BLaER1 (cell line): ENCODE data around the gene SCFD2.
"Not testable (repeated sequence)": the region's sequence is repeated elsewhere in the genome, so short reads cannot be mapped to it uniquely, and the experiment has no call there.

Experiments
- H3K27ac ChIP-seq: shearing (Covaris generic); formaldehyde crosslinking; 2 replicates; pipeline ENCODE4 v1.8.1; 2022
- H3K27me3 ChIP-seq: shearing (Covaris generic); formaldehyde crosslinking; 2 replicates; pipeline ENCODE4 v1.8.1; 2022
- H3K36me3 ChIP-seq: shearing (Covaris generic); formaldehyde crosslinking; 2 replicates; pipeline ENCODE4 v1.8.1; 2022
- H3K4me1 ChIP-seq: shearing (Covaris generic); formaldehyde crosslinking; 2 replicates; pipeline ENCODE4 v1.8.1; 2022
- H3K4me2 ChIP-seq: shearing (Covaris generic); formaldehyde crosslinking; 2 replicates; pipeline ENCODE4 v1.8.1; 2022
- H3K4me3 ChIP-seq: shearing (Covaris generic); formaldehyde crosslinking; 2 replicates; pipeline ENCODE4 v1.8.1; 2022
- H3K9ac ChIP-seq: shearing (Covaris generic); formaldehyde crosslinking; 2 replicates; pipeline ENCODE4 v1.8.1; 2022
- H3K9me3 ChIP-seq: shearing (Covaris generic); formaldehyde crosslinking; 2 replicates; pipeline ENCODE4 v1.8.1; 2022
- H4K20me1 ChIP-seq: shearing (Covaris generic); formaldehyde crosslinking; 2 replicates; pipeline ENCODE4 v1.8.1; 2022
- Cebpa-rat ChIP-seq: shearing (Covaris generic); IDR thresholded peaks from 2 replicates; pipeline ENCODE4 v1.8.1; 2022

SCFD2 gene

DNA sequence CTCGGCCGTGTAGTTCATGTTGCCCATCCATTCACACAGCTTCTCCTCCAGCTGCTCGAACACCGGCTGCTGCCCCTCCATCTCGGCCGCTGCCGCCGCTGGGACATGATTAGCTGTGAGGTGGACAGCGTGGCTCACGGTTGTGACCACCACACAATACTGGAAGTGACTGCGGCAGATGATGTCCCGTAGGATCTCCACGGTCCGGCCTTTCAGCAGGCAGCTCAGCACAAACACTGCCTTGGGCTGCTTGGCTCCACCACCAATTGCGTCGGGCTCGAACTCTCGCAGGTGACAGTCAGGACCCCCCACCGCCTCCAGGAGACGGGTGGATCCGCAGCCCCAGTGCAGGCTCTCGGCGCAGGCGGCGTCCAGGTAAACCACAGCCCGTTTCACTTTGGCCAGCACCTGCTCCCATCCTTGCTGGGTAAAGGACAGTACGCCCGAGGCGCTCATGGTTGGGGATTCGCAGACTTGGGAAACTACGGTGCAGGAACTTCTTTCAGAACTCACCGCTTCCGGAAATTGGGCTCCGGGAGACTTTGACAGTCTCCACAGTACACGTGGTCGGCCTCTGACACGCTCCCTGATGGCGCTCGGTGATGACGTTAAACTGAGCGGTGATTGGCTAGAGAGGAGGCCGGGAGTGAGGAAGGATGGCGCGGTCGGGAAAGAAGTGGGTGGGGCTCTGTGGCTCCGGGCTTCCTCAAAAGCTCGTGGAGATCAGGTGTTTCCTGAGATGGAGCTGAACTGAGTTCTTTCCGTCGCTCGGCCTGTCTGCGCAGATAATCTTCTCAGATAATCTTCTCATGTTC lies at the start of gene SCFD2:
Gene SCFD2, minus strand, starts transcription at position 576 of the 815 bp plus-strand sequence.
- peak within 1 kb of the TSS; percentile 68 for H3K27ac ChIP-seq
- H3K27me3 ChIP-seq: no peaks in the 10 kb centered on the region
- H3K9me3 ChIP-seq: no peaks in the 10 kb centered on the region
- H3K9ac ChIP-seq: peak within 1 kb of the TSS; percentile 82
- peaks cover 46% of the 10 kb centered on the region for H3K4me1 ChIP-seq
- peaks cover 32% of the 10 kb centered on the region; the same call in 1 of the 2 replicates for H4K20me1 ChIP-seq
- TF ChIP-seq Cebpa-rat: no peak
- H3K4me2 ChIP-seq: peak within 1 kb of the TSS; percentile 94
- 0 out of 2 replicates have a peak, but pooled peaks cover 5% of the 10 kb centered on the region for H3K36me3 ChIP-seq
- H3K4me3 ChIP-seq: peak within 1 kb of the TSS; percentile 97

DNA sequence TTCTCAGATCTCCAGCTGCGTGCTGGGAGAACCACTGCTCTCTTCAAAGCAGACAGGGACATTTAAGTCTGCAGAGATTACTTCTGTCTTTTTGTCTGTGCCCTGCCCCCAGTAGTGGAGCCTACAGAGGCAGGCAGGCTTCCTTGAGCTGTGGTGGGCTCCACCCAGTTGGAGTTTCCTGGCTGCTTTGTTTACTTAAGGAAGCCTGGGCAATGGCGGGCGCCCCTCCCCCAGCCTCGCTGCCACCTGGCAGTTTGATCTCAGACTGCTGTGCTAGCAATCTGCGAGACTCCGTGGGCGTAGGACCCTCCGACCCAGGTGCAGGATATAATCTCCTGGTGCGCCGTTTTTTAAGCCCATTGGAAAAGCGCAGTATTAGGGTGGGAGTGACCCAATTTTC lies 43.6 kb upstream of the SCFD2 start:
- not testable (repeated sequence) for H3K9ac ChIP-seq

DNA sequence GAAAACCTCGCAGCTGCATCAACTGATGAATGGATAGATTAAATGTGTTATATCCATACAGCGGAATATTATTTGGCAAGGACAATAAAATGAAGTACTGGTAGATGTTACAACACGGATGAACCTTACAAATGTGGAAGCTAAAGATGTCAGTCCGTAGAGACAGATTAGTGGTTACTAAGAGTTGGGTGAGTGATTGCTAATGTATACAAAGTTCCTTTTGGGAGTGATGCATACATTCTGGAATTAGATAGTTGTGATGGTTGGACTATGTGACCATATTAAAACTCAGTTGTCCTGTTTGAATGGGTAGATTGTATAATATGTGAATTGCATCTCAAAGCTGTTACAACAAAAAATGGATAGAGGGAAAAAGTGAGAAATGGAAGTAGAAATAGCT lies 14.4 kb upstream of the SCFD2 start:
- peaks cover 72% of the 10 kb centered on the region for H4K20me1 ChIP-seq
- no peak overlapping the region for H3K27ac ChIP-seq
- no peak overlapping the region for H3K9ac ChIP-seq
- peaks cover 40% of the 10 kb centered on the region for H3K36me3 ChIP-seq
- H3K4me1 ChIP-seq: peaks cover 25% of the 10 kb centered on the region
- peak overlapping the region; percentile 70; the same call in 1 of the 2 replicates for H3K4me2 ChIP-seq
- H3K27me3 ChIP-seq: no peaks in the 10 kb centered on the region
- no peak for TF ChIP-seq Cebpa-rat
- no peak overlapping the region for H3K4me3 ChIP-seq
- H3K9me3 ChIP-seq: no peaks in the 10 kb centered on the region

More for the DNA sequence above, 43.6 kb upstream of the SCFD2 start:
- Histone ChIP-seq H3K9me3 (peaks cover 24% of the 10 kb centered on the region), H3K36me3 (peaks cover 30% of the 10 kb centered on the region), H4K20me1 (peaks cover 54% of the 10 kb centered on the region)
- H3K27ac ChIP-seq, H3K4me2 ChIP-seq, H3K4me1 ChIP-seq, H3K4me3 ChIP-seq, H3K27me3 ChIP-seq: not testable (repeated sequence)

DNA sequence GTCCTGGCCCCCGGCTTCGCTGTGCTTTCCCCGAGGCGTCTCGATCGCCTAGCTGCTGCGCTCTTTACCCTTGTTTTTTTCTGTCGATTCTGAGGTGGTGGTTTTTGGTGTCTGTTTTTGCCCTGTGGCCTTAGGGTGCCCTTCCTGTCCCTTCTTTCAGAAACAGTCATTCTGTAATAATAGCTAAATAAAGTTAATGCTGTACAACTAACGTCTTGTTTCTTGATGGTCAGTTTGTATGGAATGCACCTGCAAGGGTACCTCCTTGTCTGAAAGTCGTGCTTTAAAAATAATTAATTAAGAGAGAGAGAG lies 12.3 kb upstream of the SCFD2 start:
- TF ChIP-seq Cebpa-rat: no peak
- Histone ChIP-seq H3K27ac (peak overlapping the region; percentile 92), H3K4me1 (peaks cover 25% of the 10 kb centered on the region), H4K20me1 (peaks cover 54% of the 10 kb centered on the region), H3K9me3 (no peaks in the 10 kb centered on the region), H3K4me2 (peak overlapping the region; percentile 70), H3K36me3 (peaks cover 19% of the 10 kb centered on the region), H3K4me3 (peak overlapping the region; percentile 95), H3K9ac (peak overlapping the region; percentile 96), H3K27me3 (no peaks in the 10 kb centered on the region)

DNA sequence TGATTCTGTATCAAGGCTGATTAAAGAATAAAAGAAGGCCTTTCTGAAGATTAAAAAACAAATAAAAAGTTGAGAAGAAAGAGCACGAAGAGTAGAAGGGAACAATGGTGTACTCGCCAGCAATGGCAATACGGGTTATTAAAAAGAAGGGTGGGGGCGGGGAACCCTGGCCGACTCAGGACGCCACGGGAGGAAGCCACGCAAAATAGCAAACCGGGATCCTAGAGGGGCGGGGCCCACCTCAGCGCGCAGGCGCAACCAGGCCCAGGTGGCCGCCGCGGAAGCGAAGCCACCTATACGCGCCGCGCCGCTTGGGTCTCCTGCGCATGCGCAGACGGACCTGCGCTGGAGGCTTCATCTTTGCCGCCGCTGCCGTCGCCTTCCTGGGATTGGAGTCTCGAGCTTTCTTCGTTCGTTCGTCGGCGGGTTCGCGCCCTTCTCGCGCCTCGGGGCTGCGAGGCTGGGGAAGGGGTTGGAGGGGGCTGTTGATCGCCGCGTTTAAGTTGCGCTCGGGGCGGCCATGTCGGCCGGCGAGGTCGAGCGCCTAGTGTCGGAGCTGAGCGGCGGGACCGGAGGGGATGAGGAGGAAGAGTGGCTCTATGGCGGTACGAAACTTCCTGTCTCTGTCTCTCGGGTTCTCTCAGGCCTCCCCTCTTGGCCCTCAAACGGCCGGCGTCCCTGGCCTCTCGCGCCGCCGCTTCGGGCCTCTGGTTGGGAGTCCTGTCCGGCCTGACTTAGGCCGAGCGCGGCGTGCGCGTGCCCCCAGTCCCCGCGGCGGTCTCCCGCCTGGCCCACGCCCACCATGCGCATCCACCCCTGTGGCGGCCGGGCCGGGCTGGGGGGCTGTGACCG lies 11.7 kb upstream of the SCFD2 start, which contains the start of gene FIP1L1:
Gene FIP1L1, plus strand, starts transcription at position 323 of the 852 bp plus-strand sequence. Its CDS starts 198 bp downstream, at position 521.
- H3K4me2 ChIP-seq: peak within 1 kb of the TSS; percentile 70
- no peaks in the 10 kb centered on the region for H3K27me3 ChIP-seq
- peak within 1 kb of the TSS; percentile 95 for H3K4me3 ChIP-seq
- H3K36me3 ChIP-seq: peaks cover 15% of the 10 kb centered on the region
- H3K27ac ChIP-seq: peak within 1 kb of the TSS; percentile 92
- peaks cover 49% of the 10 kb centered on the region for H4K20me1 ChIP-seq
- TF ChIP-seq Cebpa-rat: no peak
- H3K4me1 ChIP-seq: peaks cover 25% of the 10 kb centered on the region
- H3K9ac ChIP-seq: peak within 1 kb of the TSS; percentile 96
- H3K9me3 ChIP-seq: no peaks in the 10 kb centered on the region

DNA sequence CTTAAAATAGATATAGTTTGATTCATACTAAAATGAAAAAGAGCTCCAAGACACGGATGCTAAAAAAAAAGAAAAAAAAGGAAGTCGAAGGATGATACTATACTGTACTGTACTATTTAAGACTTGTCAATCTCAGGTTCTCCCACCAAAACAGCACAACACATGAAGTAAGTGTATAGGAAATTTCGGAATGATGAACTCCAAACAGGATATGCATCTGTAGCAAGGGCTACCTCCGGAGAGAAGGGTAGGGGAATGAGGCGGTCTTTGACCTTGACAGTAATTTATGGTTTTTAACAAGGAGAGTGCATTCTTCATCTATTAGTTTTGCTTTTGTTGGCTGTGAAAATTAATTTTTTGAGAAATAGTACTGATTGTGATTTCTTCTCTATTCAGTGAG lies 11.0 kb upstream of the SCFD2 start:
- H3K27ac ChIP-seq: peak overlapping the region; percentile 92

DNA sequence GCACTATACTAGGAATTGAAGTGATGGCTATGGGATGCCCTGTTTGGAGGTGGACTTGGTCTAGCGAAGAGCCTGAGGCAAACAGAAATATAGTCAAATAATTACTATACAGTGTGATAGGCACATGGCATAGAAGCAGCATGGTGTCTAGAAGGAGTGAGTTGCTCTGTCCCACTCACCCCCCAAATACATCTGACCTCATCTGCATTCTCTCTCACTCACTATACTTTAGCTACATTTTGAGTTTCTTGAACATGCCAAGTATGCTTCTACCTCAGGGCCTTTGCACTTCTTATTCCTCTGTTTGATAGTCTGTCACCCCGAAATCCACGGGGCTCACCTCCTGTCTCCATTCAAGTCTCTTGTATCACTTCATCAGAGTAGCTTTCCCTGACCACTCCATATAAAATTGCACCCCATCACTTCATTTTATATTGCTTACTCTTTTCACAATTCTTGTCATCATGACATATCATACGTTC lies 9.0 kb upstream of the SCFD2 start:
- peaks cover 18% of the 10 kb centered on the region for H3K4me1 ChIP-seq
- H3K36me3 ChIP-seq: no peaks in the 10 kb centered on the region

More for the DNA sequence above, 11.0 kb upstream of the SCFD2 start:
- H3K4me2 ChIP-seq: peak overlapping the region; percentile 59
- peaks cover 8% of the 10 kb centered on the region; the same call in 1 of the 2 replicates for H3K36me3 ChIP-seq
- peak overlapping the region; percentile 95 for H3K4me3 ChIP-seq
- H4K20me1 ChIP-seq: peaks cover 43% of the 10 kb centered on the region
- H3K9ac ChIP-seq: peak overlapping the region; percentile 96; the same call in 1 of the 2 replicates
- H3K4me1 ChIP-seq: peaks cover 25% of the 10 kb centered on the region
- H3K9me3 ChIP-seq: no peaks in the 10 kb centered on the region
- no peaks in the 10 kb centered on the region for H3K27me3 ChIP-seq
- TF ChIP-seq Cebpa-rat: no peak

DNA sequence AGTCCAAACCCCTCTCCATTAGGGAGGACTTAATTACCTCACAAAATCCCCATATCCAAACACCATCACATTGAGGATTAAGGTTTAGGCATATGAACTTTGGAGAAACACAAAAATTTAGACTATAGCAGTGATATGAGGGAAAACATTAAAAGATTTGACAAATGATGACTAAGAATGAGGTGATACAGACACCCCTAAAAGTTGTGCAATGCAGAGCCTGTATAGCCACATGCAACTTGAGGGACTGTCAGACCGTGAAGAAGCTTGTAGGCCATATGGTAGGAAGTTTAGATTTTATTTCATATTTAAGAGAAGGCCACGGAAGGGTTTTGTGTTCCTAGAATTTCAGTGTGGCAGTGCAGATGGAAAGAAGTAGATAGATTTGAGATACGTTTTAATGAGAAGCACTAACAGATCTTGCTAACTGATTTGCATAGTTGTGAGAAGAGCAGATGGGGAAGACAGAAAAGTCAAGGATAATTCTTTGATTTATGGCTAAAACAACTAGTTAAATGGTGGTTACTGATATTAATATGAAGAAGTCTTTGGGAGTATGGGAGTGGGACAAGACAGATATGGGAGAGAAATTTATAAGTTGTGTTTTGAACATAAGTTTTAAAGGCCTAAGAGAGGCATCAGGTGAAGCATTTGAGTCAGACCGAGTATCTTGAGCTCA lies 6.1 kb upstream of the SCFD2 start:
- no peak overlapping the region for H3K4me2 ChIP-seq
- H3K4me1 ChIP-seq: peaks cover 4% of the 10 kb centered on the region
- H3K9ac ChIP-seq: no peak overlapping the region
- no peak for TF ChIP-seq Cebpa-rat
- H4K20me1 ChIP-seq: no peaks in the 10 kb centered on the region
- no peak overlapping the region for H3K4me3 ChIP-seq
- no peak overlapping the region for H3K27ac ChIP-seq
- no peaks in the 10 kb centered on the region for H3K36me3 ChIP-seq
- no peaks in the 10 kb centered on the region for H3K27me3 ChIP-seq
- no peaks in the 10 kb centered on the region for H3K9me3 ChIP-seq

More for the DNA sequence above, 9.0 kb upstream of the SCFD2 start:
- Histone ChIP-seq H3K9me3 (no peaks in the 10 kb centered on the region), H3K4me3 (no peak overlapping the region), H3K27me3 (no peaks in the 10 kb centered on the region), H3K9ac (no peak overlapping the region), H4K20me1 (peaks cover 22% of the 10 kb centered on the region), H3K27ac (no peak overlapping the region), H3K4me2 (no peak overlapping the region)
- TF ChIP-seq Cebpa-rat: no peak

DNA sequence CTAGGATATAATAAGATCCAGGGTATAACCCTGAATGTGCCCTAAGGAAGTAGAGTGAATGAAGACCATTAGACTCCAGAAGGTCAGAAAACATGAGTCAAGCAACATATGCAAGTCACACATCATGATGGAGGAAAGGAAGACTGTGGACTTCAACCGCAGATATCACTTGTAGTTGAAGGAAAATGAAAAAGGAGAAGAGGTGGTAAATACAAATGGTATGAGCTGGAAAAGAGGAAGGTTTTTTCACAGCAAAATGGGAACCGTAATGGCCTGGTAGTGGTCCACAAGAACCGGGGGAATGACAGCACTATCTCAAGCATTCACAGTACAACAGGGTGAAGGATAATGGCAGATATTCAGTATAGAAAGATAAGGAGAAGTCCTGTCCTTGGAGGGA lies 5.2 kb upstream of the SCFD2 start:
- Histone ChIP-seq H3K36me3 (no peaks in the 10 kb centered on the region), H3K4me1 (peaks cover 8% of the 10 kb centered on the region), H4K20me1 (no peaks in the 10 kb centered on the region), H3K9ac (no peak overlapping the region), H3K4me2 (no peak overlapping the region), H3K4me3 (no peak overlapping the region), H3K27ac (no peak overlapping the region), H3K9me3 (no peaks in the 10 kb centered on the region), H3K27me3 (no peaks in the 10 kb centered on the region)
- TF ChIP-seq Cebpa-rat: no peak
